GM18867 (cell line): ENCODE results near the gene DDN.

Experiments
- ATAC-seq: cut with Tn5 transposase; IDR thresholded peaks from one replicate; pipeline ENCODE4 v1.9.1; 2021; ENCODE audit warnings: mild to moderate bottlenecking, moderate library complexity; ENCODE audit not compliant: unreplicated experiment

DDN gene

DNA sequence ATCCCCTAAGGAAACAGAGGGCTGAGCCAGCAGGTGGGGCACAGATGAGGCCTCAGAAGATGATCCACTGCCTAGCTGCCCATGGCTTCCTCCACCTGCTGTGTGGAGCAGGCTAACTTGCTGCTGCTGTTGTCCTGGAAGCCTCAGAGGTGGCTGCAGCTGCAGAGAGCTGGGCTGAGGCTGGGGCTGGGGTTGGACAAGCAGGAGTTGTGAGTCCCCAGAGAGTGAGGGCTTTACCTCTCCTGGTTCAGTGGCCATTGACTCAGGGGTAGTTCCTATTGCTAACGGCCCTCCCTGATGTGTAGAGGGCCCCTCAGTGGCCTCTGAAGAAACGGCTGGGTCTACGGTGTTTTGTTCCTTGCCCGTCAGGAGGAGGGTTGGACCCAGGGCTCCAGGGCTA is 33.1 kb upstream of the DDN start:
- ATAC-seq: no peak

DNA sequence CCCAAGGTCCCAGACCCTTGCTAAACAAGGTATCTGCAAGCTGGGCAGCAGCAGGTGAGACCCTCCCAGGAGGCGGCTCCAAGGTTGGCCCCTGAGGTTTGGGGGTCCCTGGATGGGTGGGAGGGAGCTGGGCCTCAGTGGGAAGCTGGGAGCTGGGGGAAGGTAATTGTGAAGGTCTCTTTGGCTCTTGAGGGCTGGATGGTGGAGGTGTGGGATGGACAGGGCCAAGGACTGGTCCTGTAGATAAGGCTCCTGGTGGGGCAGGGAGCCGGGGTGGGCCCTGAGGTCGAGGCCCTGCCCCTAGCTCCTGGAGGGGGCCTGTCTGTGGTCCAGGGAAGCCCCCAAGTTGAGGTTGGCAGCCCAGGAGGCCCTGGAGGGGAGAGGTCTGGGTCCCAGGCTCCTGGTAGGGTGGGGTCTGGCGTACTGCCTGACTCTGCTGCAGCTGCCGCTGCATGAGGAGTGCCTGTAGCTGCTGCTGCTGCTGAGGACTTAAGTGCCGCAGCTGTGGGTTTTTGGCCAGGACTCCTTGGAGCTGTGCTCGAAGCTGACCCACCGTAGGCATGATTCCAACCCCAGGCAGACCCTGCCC is 32.5 kb upstream of the DDN start:
- ATAC-seq: no peak

GRCh38 chr12:49030714-49031572 is 31.8 kb upstream of the DDN start:
- ATAC-seq: no peak

DNA sequence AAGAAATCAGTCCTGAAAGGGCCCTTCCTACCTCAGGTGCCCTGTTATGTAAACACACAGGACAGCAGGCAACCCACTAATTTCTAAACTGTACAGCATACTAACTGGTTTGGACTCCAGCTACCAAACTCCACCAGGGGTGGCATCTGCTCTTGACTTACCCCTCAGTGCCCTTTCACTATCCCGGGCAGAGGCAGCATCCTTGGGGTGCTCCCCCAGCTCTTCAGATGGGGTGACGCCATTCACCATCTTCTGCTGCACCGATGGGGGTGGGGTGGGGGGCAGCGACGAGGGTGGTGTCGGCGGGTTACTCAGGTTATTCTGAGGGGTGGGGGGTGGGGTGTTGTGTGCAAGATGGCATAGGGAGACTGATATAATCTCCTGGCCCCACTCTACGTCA is 30.9 kb upstream of the DDN start:
- no peak for ATAC-seq

- no peak for ATAC-seq
These were observed 29.6 kb upstream of the DDN start for GRCh38 chr12:49028666-49029275.

DNA sequence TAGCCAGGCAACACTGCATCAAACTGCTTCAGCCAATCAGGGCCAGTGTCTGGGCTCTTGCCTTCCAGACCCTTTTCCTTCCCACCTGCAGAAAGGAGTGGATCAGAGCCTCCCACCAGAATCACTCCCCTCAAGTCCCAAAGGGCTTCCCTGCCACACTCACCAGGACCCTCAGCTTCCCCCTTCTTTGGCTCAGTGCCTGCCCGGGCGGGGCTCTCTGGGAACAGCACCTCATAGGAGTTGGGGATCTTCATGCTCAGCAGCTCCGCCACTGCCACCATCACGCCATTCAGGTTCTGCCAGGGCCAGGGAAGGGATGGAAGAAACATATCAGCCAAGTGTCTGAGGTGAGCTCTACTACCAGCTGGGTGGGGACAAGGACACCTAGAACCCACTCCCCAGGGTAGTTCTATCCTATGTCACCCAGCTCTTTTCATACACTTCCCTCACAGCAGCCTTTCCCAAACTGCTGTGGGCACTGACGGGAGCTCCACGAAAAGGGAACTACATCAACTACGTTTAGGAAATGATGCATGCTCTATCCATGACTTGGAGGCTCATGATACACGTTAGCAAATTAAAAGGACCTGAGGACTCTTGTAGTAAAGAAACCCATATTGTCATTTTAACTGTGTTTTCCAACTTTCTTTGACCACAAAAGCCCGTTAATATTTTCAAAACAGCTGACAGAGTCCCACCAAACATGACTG is 28.8 kb upstream of the DDN start:
- no peak for ATAC-seq

GRCh38 chr12:49026678-49027480 is 27.7 kb upstream of the DDN start:
- no peak for ATAC-seq

DNA sequence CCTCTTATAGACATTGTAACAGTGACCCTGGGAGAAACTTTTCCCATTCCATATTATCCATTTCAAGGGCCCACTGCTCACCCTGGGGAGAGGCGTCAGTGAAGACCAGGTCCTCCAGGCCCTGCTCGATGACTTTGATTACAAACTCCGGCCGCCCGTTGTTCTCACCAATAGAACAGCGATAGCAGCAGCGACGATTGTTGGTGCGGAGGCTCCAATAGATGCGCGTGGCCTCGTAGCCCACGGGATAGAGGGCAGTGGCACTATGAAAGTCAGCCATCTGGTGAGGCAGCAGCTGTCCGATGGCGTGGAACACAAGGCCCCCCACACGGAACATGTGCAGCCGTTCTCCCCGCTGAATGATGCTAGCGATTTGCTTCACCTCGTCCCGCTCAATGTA is 26.9 kb upstream of the DDN start:
- ATAC-seq: no peak

DNA sequence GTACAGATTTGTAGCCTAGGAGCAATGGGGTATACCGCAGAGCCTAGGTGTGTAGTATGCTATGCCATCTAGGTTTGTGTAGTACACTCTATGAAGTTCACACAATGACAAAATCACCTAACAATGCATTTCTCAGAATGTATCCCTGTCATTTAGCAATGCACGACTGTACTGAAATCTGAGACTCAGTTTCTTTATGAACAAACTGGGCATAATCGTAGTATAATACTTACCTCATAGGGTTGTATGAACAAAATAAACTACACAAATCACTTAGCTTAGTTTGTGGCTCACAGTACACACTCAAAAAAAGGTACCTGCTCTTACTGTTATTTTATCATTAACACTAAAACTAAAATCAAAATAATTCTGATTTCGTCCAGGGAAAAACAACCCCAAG is 26.3 kb upstream of the DDN start:
- no peak for ATAC-seq

- ATAC-seq: no peak
These were observed 25.4 kb upstream of the DDN start for GRCh38 chr12:49024543-49024942.

GRCh38 chr12:49023812-49024211 is 24.6 kb upstream of the DDN start:
- no peak for ATAC-seq

GRCh38 chr12:49022558-49023178 is 23.5 kb upstream of the DDN start:
- ATAC-seq: no peak

DNA sequence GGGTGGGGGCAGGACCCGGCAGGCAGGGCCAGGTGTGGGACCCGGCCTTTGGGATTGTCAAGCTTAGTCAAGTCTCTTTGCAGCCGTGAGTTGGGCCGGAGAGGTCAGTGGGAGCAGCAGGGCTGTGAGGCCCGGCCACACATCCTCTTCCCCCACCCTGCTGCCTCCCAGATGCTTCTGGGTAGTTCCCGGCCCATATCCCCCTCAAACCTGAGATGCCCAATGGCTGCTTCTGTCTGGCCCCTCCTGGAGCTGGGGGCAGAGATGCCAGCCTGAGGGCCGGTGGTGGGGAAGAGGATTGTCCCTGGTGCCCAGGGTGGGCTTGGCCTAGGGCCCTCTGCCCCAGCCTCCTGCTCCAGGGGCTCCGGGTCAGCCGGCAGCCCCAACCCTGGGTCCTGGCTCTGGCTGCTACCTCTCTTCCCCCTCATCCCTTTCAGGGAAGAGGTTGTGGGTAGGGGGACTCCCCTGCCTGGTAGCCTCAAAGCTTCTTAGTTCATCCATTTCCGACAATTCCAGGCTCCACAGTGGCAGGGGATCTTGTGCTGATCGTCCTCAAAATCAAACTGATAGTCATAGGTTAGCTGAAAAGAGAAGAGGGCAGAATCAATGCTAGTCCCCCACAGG is 22.2 kb upstream of the DDN start:
- no peak for ATAC-seq

GRCh38 chr12:49020441-49020840 is 21.3 kb upstream of the DDN start:
- no peak for ATAC-seq

DNA sequence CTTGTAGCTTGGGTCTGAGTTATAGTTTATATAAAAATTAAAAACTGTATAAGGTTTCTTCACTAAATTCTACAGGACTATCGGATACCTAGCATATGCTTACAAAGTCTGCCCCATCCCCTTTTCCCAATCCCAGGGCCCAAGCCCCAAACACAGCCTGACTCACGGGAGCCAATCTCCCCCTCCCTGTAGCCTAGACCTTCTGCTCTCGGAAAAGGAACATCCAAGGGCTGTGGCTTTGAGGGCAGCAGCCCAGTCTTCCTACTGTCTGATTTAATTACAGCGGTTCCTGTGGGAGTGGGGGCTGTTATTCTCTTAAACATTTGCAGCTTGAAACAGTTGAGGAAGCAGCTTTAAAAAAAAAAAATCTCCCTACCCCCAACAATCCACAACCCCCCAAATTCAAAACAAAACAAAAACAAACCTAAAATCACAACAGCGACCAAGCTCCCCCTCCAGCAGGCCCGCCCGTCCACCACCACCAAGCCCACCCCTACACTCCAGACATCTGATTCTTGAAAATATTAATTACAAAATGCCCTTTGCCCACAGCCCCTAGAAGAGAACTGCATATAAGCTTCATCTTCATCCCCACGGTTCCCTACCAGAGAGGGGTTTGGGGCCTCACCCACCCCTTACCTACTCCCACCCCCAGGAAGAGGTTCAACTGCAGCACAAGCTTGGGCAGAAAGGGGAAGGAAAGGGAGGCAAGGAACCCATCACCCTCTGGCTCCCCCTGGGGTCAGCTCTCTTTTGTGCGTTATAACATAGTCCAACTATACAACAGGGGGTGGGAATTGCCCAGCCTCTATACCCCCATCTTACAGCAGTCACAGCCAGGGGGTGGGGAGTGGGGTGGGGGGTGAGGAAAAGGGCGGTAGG is 20.5 kb upstream of the DDN start:
- ATAC-seq: no peak

GRCh38 chr12:49019120-49019430 is 19.9 kb upstream of the DDN start:
- ATAC-seq: peak; percentile 10

DNA sequence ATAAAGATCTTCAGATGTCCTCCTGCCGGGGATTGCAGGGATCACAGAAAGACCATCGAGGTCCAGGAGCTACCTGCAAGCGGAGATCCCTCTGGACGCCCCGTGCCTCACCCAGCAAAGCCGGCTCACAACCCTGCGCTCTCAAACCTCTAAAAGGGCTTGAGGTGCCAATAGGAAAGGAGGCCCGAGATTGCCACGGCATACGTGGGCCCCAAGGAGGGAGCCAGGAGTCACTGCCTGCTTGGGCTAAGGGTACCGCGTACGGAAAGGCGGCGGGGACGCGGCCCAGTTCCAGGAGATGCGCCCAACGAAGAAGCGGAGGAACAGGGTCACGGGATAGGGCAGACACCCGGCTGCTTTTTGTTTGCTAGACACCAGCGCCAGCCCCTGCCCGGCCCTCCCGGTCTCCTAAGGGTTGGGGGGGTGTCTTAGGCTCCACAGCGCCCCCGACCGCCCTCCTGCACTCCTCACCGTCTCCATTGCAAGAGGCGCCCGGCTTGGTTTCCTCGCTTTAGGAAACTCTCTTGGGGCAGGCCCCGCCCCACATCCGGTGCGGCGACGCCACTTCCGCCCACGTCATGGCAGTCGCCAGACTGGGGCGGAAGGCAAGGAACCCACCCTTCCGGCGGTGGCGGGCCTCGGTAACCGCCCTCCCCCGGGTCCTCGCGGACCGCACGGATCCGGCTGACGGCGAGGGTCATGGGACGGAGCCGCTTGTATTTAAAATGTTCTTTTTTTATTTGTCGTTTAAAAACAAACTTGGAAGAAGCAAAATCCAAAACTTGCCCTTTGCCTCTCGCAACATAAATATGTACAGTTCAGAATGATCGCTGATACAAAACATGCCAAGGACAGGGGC is 19.3 kb upstream of the DDN start, which contains the start of gene PRKAG1:
Gene PRKAG1 (minus strand): TSS at position 516 of the 859 bp plus-strand sequence. CDS start 36 bp downstream, at position 480.
- peak; percentile 87 for ATAC-seq

- ATAC-seq: peak; percentile 10
These were observed 18.7 kb upstream of the DDN start for GRCh38 chr12:49017891-49018260.
